CD4-positive, alpha-beta memory T cell (primary cell): Measurements from ENCODE around the gene NXPH2. TPM values are rescaled to one million over a fixed set of nuclear protein-coding genes. Genes with fewer than 3 reads are reported as not detected.

ENCODE experiments used
- CTCF ChIA-PET: fragments of 350-600 bp; sonication (Branson Sonifier 250); formaldehyde crosslinking; loops from one replicate; lab custom pipeline; 2021; ENCODE audit warnings: inconsistent platforms; ENCODE audit not compliant: partially characterized antibody; lab: Charles Lee
- POLR2A ChIA-PET: fragments of 350-600 bp; sonication (Branson Sonifier 250); formaldehyde crosslinking; loops from one replicate; lab custom pipeline; 2021; ENCODE audit not compliant: partially characterized antibody; lab: Charles Lee
- DNase-seq, 5 donors: peaks; one replicate each; pipeline versions ENCODE4 v3.0.0 to v3.0.0-alpha.2; 2020 to 2022; ENCODE audit warnings: mixed read lengths in 1 of 5
- H3K27ac ChIP-seq: one replicate; pipeline ENCODE4 v1.7.0; 2013; ENCODE audit warnings: low read depth, low read length
- H3K27me3 ChIP-seq: 2 replicates; pipeline ENCODE4 v1.7.0; 2013; ENCODE audit warnings: mild to moderate bottlenecking, low read length, moderate library complexity; ENCODE audit not compliant: insufficient read depth
- H3K36me3 ChIP-seq: 2 replicates; pipeline ENCODE4 v1.7.0; 2013; ENCODE audit warnings: mild to moderate bottlenecking, low read length, moderate library complexity; ENCODE audit not compliant: insufficient read depth
- H3K4me1 ChIP-seq: 2 replicates; pipeline ENCODE4 v1.7.0; 2013; ENCODE audit warnings: mild to moderate bottlenecking, low read length, moderate library complexity; ENCODE audit not compliant: insufficient read depth
- H3K4me3 ChIP-seq, 2 donors: one replicate each; pipeline ENCODE4 v1.7.0; 2013; ENCODE audit warnings: low read length in 2 of 2, mild to moderate bottlenecking in 1 of 2
- H3K9me3 ChIP-seq, 2 donors: one replicate each; pipeline ENCODE4 v1.7.0; 2013; ENCODE audit warnings: low read length in 2 of 2, control low read depth in 1 of 2; ENCODE audit not compliant: control insufficient read depth in 1 of 2
- H3K27ac Mint-ChIP-seq, 7 donors: one replicate each; pipeline ENCODE4 v1.8.0; 2020 to 2021; ENCODE audit warnings: mixed read lengths in 7 of 7, mild to moderate bottlenecking in 6 of 7, inconsistent platforms in 3 of 7, moderate library complexity in 3 of 7
- H3K27me3 Mint-ChIP-seq, 2 donors: one replicate each; pipeline ENCODE4 v1.8.0; 2020 to 2021; ENCODE audit warnings: mixed read lengths in 2 of 2
- H3K36me3 Mint-ChIP-seq, 2 donors: one replicate each; pipeline ENCODE4 v1.8.0; 2020 to 2021; ENCODE audit warnings: mixed read lengths in 2 of 2, inconsistent platforms in 1 of 2, mild to moderate bottlenecking in 1 of 2
- H3K4me1 Mint-ChIP-seq, 4 donors: one replicate each; pipeline ENCODE4 v1.8.0; 2020 to 2021; ENCODE audit warnings: mixed read lengths in 4 of 4, mild to moderate bottlenecking in 1 of 4
- H3K4me3 Mint-ChIP-seq, 8 donors: one replicate each; pipeline ENCODE4 v1.8.0; 2020 to 2021; ENCODE audit warnings: mixed read lengths in 8 of 8, mild to moderate bottlenecking in 7 of 8, moderate library complexity in 6 of 8, inconsistent platforms in 3 of 8
- H3K9me3 Mint-ChIP-seq, 8 donors: one replicate each; pipeline ENCODE4 v1.8.0; 2020 to 2021; ENCODE audit warnings: mixed read lengths in 8 of 8, mild to moderate bottlenecking in 5 of 8, inconsistent platforms in 3 of 8, moderate library complexity in 1 of 8
- intact Hi-C: fragments of 100-400 bp; cut with micrococcal nuclease; formaldehyde crosslinking; loops from one replicate; pipeline ENCODE4 v1.15.1; 2023
- polyA plus RNA-seq, 2 donors: library from polyadenylated mRNA; unstranded; fragments of 300-500 nt; fragmentation: Illumina TruSeq; gene quantifications; one replicate each; pipeline ENCODE4 v1.2.3, GENCODE V29; 2021
- total RNA-seq, 2 experiments: library from RNA; stranded (reverse); gene quantifications; one replicate each; pipeline ENCODE4 v1.2.3, GENCODE V29; 2021

NXPH2 gene
- total and polyA plus RNA-seq, 4 experiments from 2014 or later, result not detected

GRCh38 chr2:138712212-138712979 lies 67.8 kb downstream of the NXPH2 start:
- no peak for DNase-seq
- intact Hi-C loops, result no loop called here
- POLR2A ChIA-PET, result no interaction called here
- Histone ChIP-seq H3K27me3 (no peaks in the 10 kb centered on the region), H3K4me3 (no peak overlapping the region), H3K4me1 (no peaks in the 10 kb centered on the region), H3K36me3 (no peaks in the 10 kb centered on the region), H3K27ac (no peak overlapping the region), H3K9me3 (no peaks in the 10 kb centered on the region)
- Mint-ChIP-seq H3K4me1 (no peaks in the 10 kb centered on the region), H3K9me3 (peaks cover 0 to 2% (median 0%) of the 10 kb centered on the region in 8 donors), H3K27ac (no peak overlapping the region), H3K36me3 (no peaks in the 10 kb centered on the region), H3K4me3 (no peak overlapping the region), H3K27me3 (peaks cover 0 to 3% of the 10 kb centered on the region in 2 donors)
- CTCF ChIA-PET, result no interaction called here

- H3K27me3 ChIP-seq, result no peaks in the 10 kb centered on the region
- H3K4me3 Mint-ChIP-seq, result no peak overlapping the region
- CTCF ChIA-PET, result no interaction called here
Observed at GRCh38 chr2:138711812-138712211, 68.4 kb downstream of the NXPH2 start.

DNA sequence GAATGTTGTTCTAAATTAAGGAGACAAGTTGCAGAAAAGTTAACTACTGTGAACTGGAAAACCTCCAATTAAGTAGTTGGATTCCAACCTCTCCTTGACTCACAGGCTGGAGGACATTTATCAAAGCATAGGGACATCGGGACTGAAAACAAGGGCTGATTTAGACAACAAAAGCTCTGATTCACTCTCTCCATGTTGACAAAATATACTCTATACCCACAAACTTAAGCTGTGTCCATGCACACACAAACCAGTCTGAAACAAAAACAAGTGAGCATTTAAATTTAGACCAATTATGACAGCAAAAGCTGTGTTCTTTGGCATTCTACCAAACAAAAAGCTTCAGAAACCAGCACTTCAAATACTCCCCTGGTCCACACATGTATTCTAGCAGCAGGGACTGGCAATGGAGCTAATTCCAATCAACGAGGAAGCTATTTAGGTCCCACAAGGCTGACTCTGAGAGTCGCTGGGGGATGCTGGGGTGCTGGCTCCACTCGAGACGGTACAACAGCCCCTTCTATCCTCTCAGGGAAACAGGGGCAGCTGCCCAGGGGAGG lies 71.4 kb downstream of the NXPH2 start:
- Mint-ChIP-seq H3K36me3 (no peaks in the 10 kb centered on the region), H3K27me3 (peaks cover 0 to 3% of the 10 kb centered on the region in 2 donors), H3K4me1 (no peaks in the 10 kb centered on the region), H3K4me3 (no peak overlapping the region), H3K27ac (no peak overlapping the region), H3K9me3 (peaks cover 0 to 2% (median 0%) of the 10 kb centered on the region in 8 donors)
- Histone ChIP-seq H3K27ac (no peak overlapping the region), H3K4me3 (no peak overlapping the region), H3K9me3 (no peaks in the 10 kb centered on the region), H3K27me3 (no peaks in the 10 kb centered on the region), H3K36me3 (no peaks in the 10 kb centered on the region), H3K4me1 (no peaks in the 10 kb centered on the region)
- ChIA-PET CTCF (no interaction called here), POLR2A (no interaction called here)
- intact Hi-C loops, result no loop called here
- DNase-seq, result no peak

More at GRCh38 chr2:138711812-138712211, 68.4 kb downstream of the NXPH2 start:
- Mint-ChIP-seq H3K9me3 (peaks cover 0 to 2% (median 0%) of the 10 kb centered on the region in 8 donors), H3K27ac (no peak overlapping the region), H3K27me3 (peaks cover 0 to 3% of the 10 kb centered on the region in 2 donors), H3K36me3 (no peaks in the 10 kb centered on the region), H3K4me1 (no peaks in the 10 kb centered on the region)
- POLR2A ChIA-PET, result no interaction called here
- H3K4me1 ChIP-seq, result no peaks in the 10 kb centered on the region
- H3K36me3 ChIP-seq, result no peaks in the 10 kb centered on the region
- no peak overlapping the region for H3K27ac ChIP-seq
- DNase-seq, result no peak
- H3K4me3 ChIP-seq, result no peak overlapping the region
- intact Hi-C loops, result no loop called here
- H3K9me3 ChIP-seq, result no peaks in the 10 kb centered on the region

DNA sequence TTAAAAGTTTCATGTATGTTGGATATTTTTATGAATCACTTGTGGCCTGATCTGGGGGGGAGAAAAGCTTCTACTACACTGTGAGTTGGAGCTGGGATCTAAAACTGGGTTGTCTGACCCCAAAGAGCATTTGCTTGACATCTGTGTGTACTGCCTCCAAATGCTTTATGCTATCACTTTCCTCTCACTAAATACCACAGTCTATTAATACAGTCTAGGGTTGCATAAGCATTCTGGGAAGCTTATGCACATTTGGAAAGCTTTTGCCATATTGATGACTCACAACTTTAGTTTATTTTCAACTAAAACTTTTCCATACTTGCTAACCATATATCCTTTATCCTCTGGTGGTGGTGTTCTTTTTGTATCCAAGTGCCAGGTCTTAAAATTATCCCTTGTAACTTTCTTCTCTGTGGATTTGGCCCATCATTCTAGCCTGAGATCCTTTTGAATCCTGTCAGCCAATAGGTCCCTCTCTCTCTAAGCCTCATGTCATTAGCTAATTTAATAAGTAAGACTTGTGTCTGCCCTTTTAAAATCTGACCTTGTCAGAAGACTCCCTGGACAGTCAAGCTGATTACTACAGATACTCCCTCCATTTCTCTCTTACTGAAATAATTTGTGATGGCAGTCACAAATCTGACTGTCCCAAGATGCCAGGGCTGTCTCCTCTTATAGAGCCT lies 72.7 kb downstream of the NXPH2 start:
- H3K27me3 ChIP-seq, result no peaks in the 10 kb centered on the region
- Mint-ChIP-seq H3K27me3 (peaks cover 0 to 3% of the 10 kb centered on the region in 2 donors), H3K36me3 (no peaks in the 10 kb centered on the region), H3K4me1 (no peaks in the 10 kb centered on the region), H3K27ac (no peak overlapping the region), H3K4me3 (no peak overlapping the region), H3K9me3 (peaks cover 0 to 2% (median 0%) of the 10 kb centered on the region in 8 donors)
- H3K9me3 ChIP-seq, result no peaks in the 10 kb centered on the region
- no peak for DNase-seq
- no peak overlapping the region for H3K27ac ChIP-seq
- no peak overlapping the region for H3K4me3 ChIP-seq
- CTCF ChIA-PET, result no interaction called here
- intact Hi-C loops, result no loop called here
- no peaks in the 10 kb centered on the region for H3K36me3 ChIP-seq
- POLR2A ChIA-PET, result interaction anchor here (0.7 kb wide), 1 partner anchor 16 kb away, joined by 3 read pairs; no protein-coding TSS in a partner anchor
- H3K4me1 ChIP-seq, result no peaks in the 10 kb centered on the region

DNA sequence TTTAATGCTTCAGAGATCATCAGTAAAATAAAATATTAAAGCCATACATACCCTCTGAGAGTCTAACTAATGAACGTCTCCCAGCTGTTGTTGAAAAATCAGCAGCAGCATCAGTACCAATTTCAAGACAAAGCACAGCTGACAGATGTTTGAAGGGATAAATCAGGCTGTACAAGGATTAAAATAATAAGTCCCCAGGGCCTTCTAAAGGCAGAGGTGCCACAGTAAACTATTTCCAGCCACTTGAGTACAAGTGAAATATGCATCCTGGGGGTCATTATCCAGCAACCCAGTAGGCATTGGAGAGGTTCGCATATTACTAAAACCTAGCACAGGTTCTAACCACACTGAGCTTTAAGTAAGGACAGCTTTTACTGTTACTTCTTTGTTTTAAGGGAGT lies 76.9 kb downstream of the NXPH2 start:
- ChIA-PET CTCF (no interaction called here), POLR2A (no interaction called here)
- H3K4me3 Mint-ChIP-seq, result no peak overlapping the region
- no peak overlapping the region for H3K27ac ChIP-seq
- no peaks in the 10 kb centered on the region for H3K9me3 ChIP-seq
- no peaks in the 10 kb centered on the region for H3K27me3 Mint-ChIP-seq
- H3K9me3 Mint-ChIP-seq, result no peaks in the 10 kb centered on the region
- no peaks in the 10 kb centered on the region for H3K36me3 Mint-ChIP-seq
- no peaks in the 10 kb centered on the region for H3K4me1 ChIP-seq
- DNase-seq, result no peak
- no peaks in the 10 kb centered on the region for H3K36me3 ChIP-seq
- no peak overlapping the region for H3K4me3 ChIP-seq
- H3K4me1 Mint-ChIP-seq, result no peaks in the 10 kb centered on the region
- H3K27me3 ChIP-seq, result no peaks in the 10 kb centered on the region
- intact Hi-C loops, result no loop called here
- H3K27ac Mint-ChIP-seq, result no peak overlapping the region

DNA sequence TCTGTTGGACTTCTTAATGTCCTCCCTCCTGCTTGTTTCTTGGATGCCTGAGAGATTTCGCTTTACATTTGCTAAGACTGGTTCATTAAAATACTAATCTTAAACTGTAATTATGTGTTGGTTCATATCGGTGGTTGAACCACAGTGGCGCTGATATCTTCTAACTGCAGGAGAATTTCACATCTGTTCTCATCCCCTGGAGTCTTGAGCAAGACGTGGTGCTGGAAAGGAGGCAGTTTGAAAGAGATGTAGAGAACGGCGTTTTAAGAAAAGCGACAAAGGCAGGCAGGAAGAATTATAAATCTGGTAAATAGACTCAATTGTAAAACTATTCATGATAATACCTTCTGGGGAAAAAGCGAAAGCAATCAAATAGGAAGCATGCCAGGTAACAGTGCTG lies 79.5 kb downstream of the NXPH2 start:
- H3K4me1 Mint-ChIP-seq, result no peaks in the 10 kb centered on the region
- no peaks in the 10 kb centered on the region for H3K36me3 Mint-ChIP-seq
- H3K4me1 ChIP-seq, result no peaks in the 10 kb centered on the region
- intact Hi-C loops, result no loop called here
- no peak overlapping the region for H3K27ac ChIP-seq
- H3K27me3 ChIP-seq, result no peaks in the 10 kb centered on the region
- no peak for DNase-seq
- H3K9me3 Mint-ChIP-seq, result no peaks in the 10 kb centered on the region
- POLR2A ChIA-PET, result no interaction called here
- CTCF ChIA-PET, result no interaction called here
- H3K27ac Mint-ChIP-seq, result no peak overlapping the region
- H3K9me3 ChIP-seq, result no peaks in the 10 kb centered on the region
- no peaks in the 10 kb centered on the region for H3K27me3 Mint-ChIP-seq
- no peak overlapping the region for H3K4me3 Mint-ChIP-seq
- no peaks in the 10 kb centered on the region for H3K36me3 ChIP-seq
- no peak overlapping the region for H3K4me3 ChIP-seq

GRCh38 chr2:138699421-138699820 lies 80.8 kb downstream of the NXPH2 start:
- CTCF ChIA-PET, result no interaction called here
- H3K4me3 Mint-ChIP-seq, result no peak overlapping the region
- no peaks in the 10 kb centered on the region for H3K9me3 ChIP-seq
- H3K27me3 Mint-ChIP-seq, result no peaks in the 10 kb centered on the region
- H3K36me3 Mint-ChIP-seq, result no peaks in the 10 kb centered on the region
- peaks cover 0 to 2% (median 0%) of the 10 kb centered on the region in 8 donors for H3K9me3 Mint-ChIP-seq
- H3K27me3 ChIP-seq, result no peaks in the 10 kb centered on the region
- H3K4me1 Mint-ChIP-seq, result no peaks in the 10 kb centered on the region
- intact Hi-C loops, result no loop called here
- H3K36me3 ChIP-seq, result no peaks in the 10 kb centered on the region
- no peak overlapping the region for H3K4me3 ChIP-seq
- DNase-seq, result no peak
- POLR2A ChIA-PET, result no interaction called here
- no peaks in the 10 kb centered on the region for H3K4me1 ChIP-seq
- H3K27ac ChIP-seq, result no peak overlapping the region
- no peak overlapping the region for H3K27ac Mint-ChIP-seq
